GM08714 (cell line): ENCODE data around the gene DYNLT2.
A peak's percentile ranks its signal among the peaks of the same experiment; 100 is the strongest.

Source experiments
- H3K4me3 ChIP-seq: fragments of 200-500 bp; sonication (Bioruptor generic); 2 replicates; pipeline ENCODE4 v1.5.1; 2014; ENCODE audit warnings: mild to moderate bottlenecking, low read length, inconsistent platforms
- ZNF274 ChIP-seq: IDR thresholded peaks from 2 replicates; pipeline ENCODE4 v1.6.1; 2012; ENCODE audit warnings: mild to moderate bottlenecking, low read depth, low read length

Gene DYNLT2, protein sequence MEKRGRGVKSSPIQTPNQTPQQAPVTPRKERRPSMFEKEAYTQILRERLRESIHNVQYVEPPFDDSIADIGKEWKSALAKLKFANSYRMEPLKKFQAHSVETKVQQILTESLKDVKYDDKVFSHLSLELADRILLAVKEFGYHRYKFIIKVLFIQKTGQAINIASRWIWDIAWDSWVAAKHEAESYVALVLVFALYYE

DNA sequence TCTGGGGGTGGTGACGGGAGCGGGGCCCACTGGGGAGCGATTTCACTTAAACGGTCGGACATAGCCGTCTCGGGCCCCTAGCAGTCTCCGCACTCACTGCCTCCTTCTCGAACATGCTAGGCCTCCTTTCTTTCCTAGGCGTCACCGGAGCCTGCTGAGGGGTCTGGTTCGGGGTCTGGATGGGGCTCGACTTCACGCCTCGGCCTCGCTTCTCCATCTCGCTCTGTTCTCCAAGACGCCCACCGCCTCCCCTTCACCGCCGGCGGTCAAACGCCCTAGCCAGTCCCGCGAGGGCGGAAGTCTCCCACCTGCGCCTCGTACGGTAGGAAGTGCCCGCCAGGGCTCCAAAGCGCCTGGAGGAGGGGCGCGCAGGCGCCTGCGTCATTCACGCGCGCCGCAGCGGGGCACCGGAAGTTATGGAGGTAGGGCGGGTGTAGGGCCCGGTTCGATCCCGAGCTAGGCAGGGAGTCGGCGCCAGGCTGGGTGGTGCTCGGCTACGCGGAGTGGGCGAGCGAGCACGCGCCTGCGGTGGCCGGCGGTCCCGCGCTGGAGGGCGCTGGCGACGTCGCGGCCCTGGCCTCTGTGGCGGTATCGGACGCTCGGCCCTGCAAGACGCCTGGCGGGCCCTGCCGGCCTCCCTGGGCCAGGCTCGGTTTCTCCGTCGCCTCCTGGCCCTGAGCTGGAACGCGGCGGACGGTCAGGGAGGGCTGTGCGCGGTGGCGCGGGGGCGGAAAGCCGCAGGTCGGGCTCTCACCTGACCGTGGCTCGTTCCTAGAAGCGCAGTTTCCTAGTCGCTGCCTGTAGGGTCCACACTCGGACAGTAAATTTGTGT is at the start of gene DYNLT2, which contains the start of gene ERMARD:
Gene DYNLT2 (minus strand): TSS at position 331 of the 832 bp plus-strand sequence. CDS start 114 bp downstream, at position 217.
Gene ERMARD (plus strand): TSS at position 381 of the 832 bp plus-strand sequence. CDS start 36 bp downstream, at position 417.
- TF ChIP-seq ZNF274: no peak
- H3K4me3 ChIP-seq: peak within 1 kb of the TSS; percentile 83

DNA sequence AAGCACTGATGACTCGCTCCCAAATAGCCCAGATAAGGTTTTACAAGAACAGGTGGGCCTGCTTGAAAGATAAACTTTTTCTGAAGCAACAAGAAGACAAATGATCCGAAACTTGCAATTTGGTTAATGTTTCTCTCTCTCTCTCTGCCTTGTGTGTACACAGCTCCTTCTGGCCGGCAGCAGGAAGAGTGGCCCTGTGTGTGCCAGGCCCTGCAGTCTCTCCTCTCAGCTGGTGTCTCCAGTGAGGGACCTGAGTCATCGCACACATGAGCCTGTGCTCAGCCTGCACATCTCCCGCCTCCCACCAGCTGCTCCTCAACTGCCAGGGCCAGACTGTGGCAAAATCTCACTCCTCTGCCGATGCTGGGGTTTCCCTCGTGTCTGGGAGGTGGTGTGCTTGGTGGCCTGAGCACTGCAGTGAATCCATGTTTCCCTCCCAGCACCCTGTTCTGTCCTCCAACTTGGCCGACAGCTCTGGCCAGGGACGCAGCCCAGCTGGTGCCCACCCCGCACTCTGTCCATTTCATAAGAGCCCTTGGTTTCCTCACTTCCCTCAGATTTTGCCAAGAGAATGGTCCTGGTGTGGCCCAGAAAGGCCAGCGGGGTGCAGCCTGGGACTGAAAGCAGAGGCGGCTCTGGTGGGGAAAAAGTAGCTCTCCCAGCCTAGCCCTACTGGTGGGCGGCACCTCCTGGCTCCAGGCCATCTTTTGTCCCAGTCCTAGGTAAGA is 49.5 kb upstream of the DYNLT2 start:
- no peak for TF ChIP-seq ZNF274
- H3K4me3 ChIP-seq: no peak overlapping the region

DNA sequence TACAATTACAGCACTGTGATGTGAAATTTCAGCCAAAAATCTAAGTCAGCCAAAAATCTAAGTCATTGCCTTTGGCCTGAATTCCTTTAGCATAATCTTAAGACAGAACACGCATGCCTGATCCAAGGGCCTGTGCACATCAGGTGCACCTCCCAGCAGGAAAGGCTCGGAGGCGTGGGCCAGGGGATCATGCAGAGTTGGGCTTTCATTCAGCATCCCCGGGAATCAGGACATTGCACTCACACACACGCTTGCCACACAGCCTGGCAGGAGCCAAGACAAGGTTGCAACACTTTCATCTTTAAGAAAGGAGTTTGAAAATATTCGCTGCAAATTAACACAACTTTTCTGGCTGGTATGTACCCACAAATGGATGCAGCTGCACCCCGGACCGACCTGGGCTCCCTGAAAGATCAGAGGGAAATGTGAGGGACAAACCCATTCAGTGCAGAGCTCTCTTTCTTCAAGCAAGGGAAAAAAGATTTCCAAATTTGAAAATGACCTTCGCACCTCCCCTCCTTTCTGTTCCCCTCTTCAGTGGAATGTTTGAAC is 48.8 kb upstream of the DYNLT2 start:
- no peak overlapping the region for H3K4me3 ChIP-seq
- TF ChIP-seq ZNF274: no peak

DNA sequence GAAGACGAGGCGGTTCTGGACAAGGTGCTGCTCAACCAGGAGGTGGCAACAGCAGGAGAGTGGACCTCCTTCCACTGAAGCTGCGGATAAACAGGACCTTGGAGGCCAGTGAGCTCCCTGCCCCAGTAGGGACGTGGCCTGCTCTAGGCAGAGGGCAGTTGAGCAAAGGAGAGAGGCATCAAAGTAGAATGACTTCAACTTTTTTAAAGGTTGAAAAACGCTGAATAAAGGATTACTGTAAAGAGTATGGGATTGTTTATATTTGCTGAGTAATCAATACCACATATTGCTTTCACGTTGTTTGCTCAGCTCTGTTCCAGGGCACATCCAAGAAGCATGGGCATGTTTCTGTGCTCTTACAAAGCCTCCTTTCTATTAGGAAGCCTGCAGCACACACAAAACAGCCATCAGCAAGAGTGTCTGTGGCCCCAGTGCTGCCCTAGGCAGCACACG is 48.1 kb upstream of the DYNLT2 start:
- H3K4me3 ChIP-seq: no peak overlapping the region
- TF ChIP-seq ZNF274: no peak

DNA sequence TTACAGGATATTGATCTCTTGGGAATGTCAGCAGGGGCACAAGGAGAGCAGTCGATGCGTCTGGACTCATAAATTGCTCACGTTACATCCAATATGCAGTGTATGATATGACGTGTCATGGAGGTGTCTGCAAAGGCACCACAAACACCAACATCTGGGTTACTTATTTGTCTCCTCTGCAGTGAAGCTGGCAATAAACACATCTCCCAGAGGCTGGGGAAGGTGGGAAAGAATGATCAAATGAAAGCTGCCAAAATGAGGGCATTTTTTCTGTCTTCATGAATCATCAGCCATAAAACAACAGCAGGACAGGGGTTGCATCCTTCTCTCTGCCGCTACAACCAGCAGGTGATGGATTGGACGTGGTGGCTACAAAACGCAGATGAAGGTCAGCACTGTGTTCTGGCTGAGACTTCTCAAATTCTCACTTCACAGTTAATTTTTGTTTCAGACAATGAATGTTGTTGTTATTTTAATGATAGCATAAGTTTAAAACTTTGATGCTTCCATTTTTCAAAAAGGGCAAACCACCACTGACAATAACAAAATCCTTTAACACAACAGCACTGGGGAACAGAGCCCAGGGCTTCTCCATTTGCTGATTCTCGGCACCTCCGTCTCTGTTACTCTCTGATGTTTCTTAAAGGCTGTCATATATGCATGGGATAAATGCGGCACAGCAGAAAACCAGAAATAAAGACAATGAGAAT is 47.5 kb upstream of the DYNLT2 start:
- H3K4me3 ChIP-seq: no peak overlapping the region
- TF ChIP-seq ZNF274: no peak

DNA sequence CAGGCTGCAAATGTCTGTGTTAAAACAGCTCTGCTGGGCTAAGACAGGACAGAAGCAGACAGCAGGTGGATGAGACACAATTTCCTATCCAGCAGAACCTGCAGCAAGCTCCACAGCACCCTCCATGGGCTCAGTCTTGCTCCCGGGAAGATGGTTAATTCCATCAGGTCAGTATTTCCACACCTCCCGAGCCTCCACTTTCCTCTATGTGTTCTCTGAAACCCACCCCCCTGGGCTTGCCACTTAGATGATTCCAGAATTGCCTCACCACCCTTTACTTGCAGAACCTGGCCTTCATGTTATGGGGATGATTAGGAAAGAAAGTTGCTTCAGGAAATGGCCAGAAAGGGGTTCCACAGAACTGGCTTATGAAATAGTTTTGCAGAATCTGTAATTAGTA is 43.8 kb upstream of the DYNLT2 start:
- no peak overlapping the region for H3K4me3 ChIP-seq
- no peak for TF ChIP-seq ZNF274

DNA sequence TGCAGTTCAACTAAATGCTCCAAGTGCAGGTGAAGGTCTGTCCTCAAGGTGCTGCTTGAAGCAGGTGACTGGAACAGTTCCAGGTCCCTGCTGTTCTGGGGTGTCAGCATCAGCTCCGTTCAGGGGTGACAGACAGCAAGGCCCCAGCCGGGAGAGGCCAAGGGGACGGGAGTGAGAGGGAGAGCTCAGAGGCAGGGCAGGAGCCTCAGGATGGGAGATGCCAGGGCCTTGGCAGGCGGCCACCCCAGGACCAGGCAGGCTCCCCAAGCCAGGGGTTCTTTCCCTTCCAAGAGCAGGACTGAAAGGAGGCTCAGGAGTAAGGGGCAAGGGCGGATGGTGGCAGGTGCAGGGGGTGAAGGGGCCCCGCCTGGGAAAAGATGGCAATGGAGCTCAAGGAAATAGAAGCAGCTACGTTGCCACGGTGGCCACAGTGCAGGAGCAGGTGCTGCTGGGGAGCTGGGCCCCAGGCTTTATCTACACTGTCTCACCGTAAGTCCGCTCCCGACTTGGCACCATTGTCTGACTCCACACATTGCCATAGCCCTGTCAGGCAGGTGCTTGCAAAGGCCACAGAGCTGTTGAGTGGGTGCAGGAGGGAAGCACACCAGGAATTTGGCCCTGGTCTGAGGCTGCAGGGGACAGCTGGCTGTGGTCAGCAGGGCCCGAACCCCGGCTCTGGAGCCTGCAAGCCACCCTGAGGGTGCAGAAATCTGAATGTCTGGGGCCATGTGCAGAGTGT is 43.1 kb upstream of the DYNLT2 start:
- H3K4me3 ChIP-seq: no peak overlapping the region
- no peak for TF ChIP-seq ZNF274

DNA sequence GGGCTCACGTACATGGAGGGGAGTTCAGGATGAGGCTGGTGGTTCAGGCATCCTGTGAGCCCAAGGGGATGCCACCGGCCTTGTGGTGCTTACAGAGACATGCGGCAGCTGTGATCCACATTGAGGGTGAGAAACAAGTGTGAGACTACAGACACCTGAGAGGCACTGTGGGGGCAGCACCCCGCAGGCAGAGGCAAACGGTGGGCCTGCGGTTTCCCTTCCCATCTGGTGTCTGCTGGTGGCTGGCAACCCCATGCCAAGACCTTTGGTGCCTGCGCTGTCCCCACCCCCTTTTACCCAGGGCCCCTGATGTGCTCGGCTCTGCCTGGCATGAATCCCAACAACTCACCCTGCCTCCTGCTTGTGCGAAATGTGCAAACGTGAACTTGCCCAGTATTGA is 42.0 kb upstream of the DYNLT2 start:
- H3K4me3 ChIP-seq: no peak overlapping the region
- no peak for TF ChIP-seq ZNF274

DNA sequence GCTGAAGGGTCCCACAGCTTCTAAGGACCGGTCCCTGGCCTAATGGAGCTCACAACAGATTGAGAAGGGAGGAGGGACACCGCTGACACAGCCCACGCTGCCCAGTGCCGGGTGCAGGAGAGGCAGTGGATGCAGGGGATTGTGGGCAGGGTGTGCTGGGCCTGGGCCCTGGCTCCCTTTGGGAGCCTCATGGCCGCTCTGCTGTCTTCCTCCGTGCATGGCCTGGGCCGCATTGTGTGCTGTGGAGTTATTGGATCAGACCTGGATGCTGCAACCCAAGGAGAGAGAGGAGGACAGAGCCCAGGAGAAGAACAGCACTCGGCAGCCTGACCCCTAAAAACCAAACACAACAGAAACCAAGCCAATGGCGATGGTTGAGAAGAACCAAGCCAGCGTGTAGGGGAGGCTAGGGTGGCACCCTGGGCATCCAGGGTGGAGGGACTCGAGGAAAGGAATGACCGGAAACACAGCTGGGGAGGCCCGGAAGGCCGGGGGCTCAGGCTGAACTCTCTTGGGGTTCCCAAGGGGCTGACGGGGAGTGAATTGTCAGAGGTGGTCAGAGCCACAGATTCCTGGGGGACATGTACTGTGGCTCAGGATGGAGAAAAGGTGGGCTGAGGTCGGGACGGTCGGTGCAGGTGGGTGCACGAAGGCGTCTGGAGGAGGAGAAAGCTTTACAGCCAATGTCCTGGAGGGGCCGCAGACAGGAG is 41.1 kb upstream of the DYNLT2 start:
- no peak for TF ChIP-seq ZNF274
- H3K4me3 ChIP-seq: no peak overlapping the region

DNA sequence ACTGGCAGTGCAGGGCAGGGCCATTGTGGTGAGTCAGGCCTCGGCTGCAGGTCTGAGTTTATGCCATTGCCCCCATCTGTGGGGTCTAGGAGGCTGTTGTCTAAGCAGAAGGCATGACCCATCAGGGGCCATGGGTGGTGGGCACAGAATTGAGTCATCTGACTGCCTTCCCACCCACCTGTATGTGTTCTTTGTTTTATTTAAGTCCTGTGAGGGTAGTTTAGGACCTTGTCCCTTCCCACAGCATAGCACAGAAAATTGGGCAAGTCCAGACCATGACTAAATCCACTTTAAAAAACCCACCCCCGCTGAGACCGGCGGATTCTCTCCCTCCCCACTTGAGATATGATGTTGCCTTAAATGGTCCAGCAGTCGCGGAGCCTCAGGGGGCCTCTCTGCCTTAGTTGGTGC is 40.4 kb upstream of the DYNLT2 start:
- no peak overlapping the region for H3K4me3 ChIP-seq
- TF ChIP-seq ZNF274: no peak

DNA sequence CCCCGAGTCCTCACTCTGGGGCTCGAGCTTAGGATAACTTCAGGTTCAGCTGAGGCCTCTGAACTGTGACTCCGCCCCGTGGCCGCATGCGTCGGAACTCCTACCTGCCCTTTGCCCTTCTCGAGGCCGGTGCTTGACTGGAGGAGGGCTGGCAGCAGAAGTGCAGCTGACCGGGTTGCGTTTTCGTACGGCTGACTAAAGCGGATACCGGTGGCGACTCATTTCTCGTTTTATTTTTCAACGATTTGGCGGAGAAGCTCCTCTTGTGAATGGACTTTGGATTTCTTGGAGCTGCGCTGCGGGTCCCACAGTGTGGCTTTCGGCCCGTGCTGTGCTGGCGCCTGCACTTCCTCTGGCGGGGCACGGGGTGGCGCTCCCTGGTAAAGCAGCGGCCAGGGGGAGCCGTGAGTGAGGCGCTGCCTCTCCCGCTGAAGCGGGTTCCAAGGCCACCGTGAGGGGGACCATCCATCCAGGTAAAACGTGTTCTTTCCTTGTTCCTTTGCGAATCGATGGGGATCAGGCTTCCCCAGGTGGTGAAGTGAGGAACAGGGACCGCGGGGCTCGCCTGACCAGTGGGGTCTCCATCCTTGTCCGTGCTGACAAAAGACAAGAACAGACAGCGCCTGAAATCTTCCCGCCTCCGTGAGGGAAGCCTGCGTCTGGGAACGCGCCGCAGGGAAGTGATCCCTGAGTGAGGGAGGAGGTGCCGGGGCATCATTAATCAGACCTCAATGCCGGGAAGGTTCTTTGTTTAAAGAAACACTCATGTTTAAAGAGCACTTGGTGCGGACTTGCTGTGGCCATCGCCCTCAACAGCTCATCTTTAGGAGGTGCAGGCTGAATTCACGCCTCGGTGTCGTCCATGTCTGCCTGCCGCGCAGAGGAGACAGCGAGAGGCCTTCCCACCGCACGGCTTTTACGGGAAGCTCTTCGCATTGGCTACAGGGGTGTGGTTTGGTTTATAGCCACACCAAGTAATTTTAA is 38.9 kb upstream of the DYNLT2 start:
- TF ChIP-seq ZNF274: no peak

More for the DNA sequence above, 38.9 kb upstream of the DYNLT2 start:
- H3K4me3 ChIP-seq: peak overlapping the region; percentile 10; the same call in 1 of the 2 replicates
